Stimulated activated CD4-positive, alpha-beta T cell treated with anti-CD3 and anti-CD28 coated beads, Interleukin-4, amount 100 ng/mL, for 4 hours (primary cell): ENCODE results near the gene EEF1E1.

ENCODE experiments used
- DNase-seq, 2 experiments: peaks; one replicate each; pipeline ENCODE4 v3.0.0-alpha.2; 2020

The EEF1E1 gene

GRCh38 chr6:8087870-8088754, 14.2 kb downstream of the EEF1E1 start:
- DNase-seq, result no peak

GRCh38 chr6:8086755-8087306, 15.5 kb downstream of the EEF1E1 start:
- DNase-seq, result no peak

GRCh38 chr6:8085053-8085511, 17.3 kb downstream of the EEF1E1 start:
- no peak for DNase-seq

- no peak for DNase-seq
Observed at GRCh38 chr6:8084586-8084985, 17.8 kb downstream of the EEF1E1 start.

- no peak for DNase-seq
Observed at GRCh38 chr6:8082954-8083858, 19.1 kb downstream of the EEF1E1 start.

- no peak for DNase-seq
Observed at GRCh38 chr6:8082572-8082953, 19.8 kb downstream of the EEF1E1 start.

GRCh38 chr6:8080362-8081151, 21.8 kb downstream of the EEF1E1 start:
- DNase-seq, result no peak

GRCh38 chr6:8079126-8079525, 23.2 kb downstream of the EEF1E1 start:
- DNase-seq, result no peak

GRCh38 chr6:8077991-8078390, 24.4 kb downstream of the EEF1E1 start:
- DNase-seq, result no peak

- no peak for DNase-seq
Observed at GRCh38 chr6:8075704-8076103, 26.6 kb downstream of the EEF1E1 start.

- no peak for DNase-seq
Observed at GRCh38 chr6:8075185-8075584, 27.2 kb downstream of the EEF1E1 start.

- DNase-seq, result no peak
Observed at GRCh38 chr6:8074213-8074612, 28.1 kb downstream of the EEF1E1 start.

- DNase-seq, result no peak
Observed at GRCh38 chr6:8073758-8074157, 28.6 kb downstream of the EEF1E1 start.

GRCh38 chr6:8070718-8071117, 31.6 kb downstream of the EEF1E1 start:
- no peak for DNase-seq

- DNase-seq, result no peak
Observed at GRCh38 chr6:8069631-8070284, 32.6 kb downstream of the EEF1E1 start.

- no peak for DNase-seq
Observed at GRCh38 chr6:8069151-8069550, 33.2 kb downstream of the EEF1E1 start.

- no peak for DNase-seq
Observed at GRCh38 chr6:8066108-8066507, 36.2 kb downstream of the EEF1E1 start.

- DNase-seq, result peak; percentile 6 to 14
Observed at GRCh38 chr6:8065519-8065911, 36.8 kb downstream of the EEF1E1 start.

- no peak for DNase-seq
Observed at GRCh38 chr6:8064638-8065518, 37.5 kb downstream of the EEF1E1 start.

GRCh38 chr6:8063761-8064637, 38.3 kb downstream of the EEF1E1 start, which contains the start of gene BLOC1S5:
BLOC1S5 (minus strand) TSS chr6:8064389; CDS start chr6:8064376, 13 bp downstream.
- DNase-seq, result peak; percentile 97 to 98
